GM23338 (cell line): Measurements from ENCODE around the gene PRR12. TPM values are rescaled to one million over a fixed set of nuclear protein-coding genes. Genes with fewer than 3 reads are reported as not detected.

ENCODE experiments used
- ATAC-seq: fragments of 200-7000 bp; cut with Tn5 transposase; 3 replicates; pipeline ENCODE4 v1.9.1; 2020
- DNase-seq: peaks from one replicate; pipeline ENCODE4 v3.0.0-alpha.2; 2015; ENCODE audit warnings: low spot score
- H2AFZ ChIP-seq: fragments of 200-600 bp; sonication (generic); 2 replicates; pipeline ENCODE4 v1.8.0; 2016; ENCODE audit warnings: antibody characterized with exemption, mild to moderate bottlenecking, moderate library complexity
- H3F3A ChIP-seq: fragments of 200-600 bp; sonication (generic); replicated peaks from 2 replicates; pipeline ENCODE4 v1.8.0; 2017; ENCODE audit warnings: antibody characterized with exemption, mixed run types, low read depth
- H3K27ac ChIP-seq: fragments of 200-600 bp; sonication (generic); 2 replicates; pipeline ENCODE4 v1.6.1; 2016; ENCODE audit warnings: low read depth
- H3K27me3 ChIP-seq: fragments of 200-600 bp; sonication (generic); 2 replicates; pipeline ENCODE4 v1.8.0; 2016; ENCODE audit warnings: mild to moderate bottlenecking, mixed run types, moderate library complexity; ENCODE audit not compliant: insufficient read depth
- H3K36me3 ChIP-seq: fragments of 200-600 bp; sonication (generic); 2 replicates; pipeline ENCODE4 v1.8.0; 2016; ENCODE audit warnings: mild to moderate bottlenecking; ENCODE audit not compliant: insufficient read depth
- H3K4me1 ChIP-seq: fragments of 200-600 bp; sonication (generic); 2 replicates; pipeline ENCODE4 v1.8.0; 2016; ENCODE audit warnings: mild to moderate bottlenecking, moderate library complexity; ENCODE audit not compliant: insufficient read depth
- H3K4me2 ChIP-seq: fragments of 200-600 bp; sonication (generic); 2 replicates; pipeline ENCODE4 v1.7.1; 2017; ENCODE audit warnings: mixed run types
- H3K4me3 ChIP-seq: fragments of 200-600 bp; sonication (generic); 2 replicates; pipeline ENCODE4 v1.6.1; 2016; ENCODE audit warnings: mixed run types
- H3K79me2 ChIP-seq: fragments of 200-600 bp; sonication (generic); replicated peaks from 2 replicates; pipeline ENCODE4 v1.8.0; 2017; ENCODE audit warnings: mild to moderate bottlenecking; ENCODE audit not compliant: insufficient read depth
- H3K9me2 ChIP-seq: fragments of 200-600 bp; sonication (generic); 2 replicates; pipeline ENCODE4 v1.8.0; 2017; ENCODE audit not compliant: insufficient read depth
- H4K20me1 ChIP-seq: fragments of 200-600 bp; sonication (generic); replicated peaks from 2 replicates; pipeline ENCODE4 v1.8.0; 2017; ENCODE audit warnings: mild to moderate bottlenecking; ENCODE audit not compliant: insufficient read depth
- H3K27ac Mint-ChIP-seq: 2 replicates; pipeline ENCODE4 v1.8.0; 2020; ENCODE audit warnings: inconsistent platforms, mild to moderate bottlenecking, moderate library complexity, mixed read lengths
- H3K27me3 Mint-ChIP-seq: 3 replicates; pipeline ENCODE4 v1.8.0; 2022; ENCODE audit warnings: low read depth, mild to moderate bottlenecking, moderate library complexity, mixed read lengths, inconsistent platforms; ENCODE audit not compliant: insufficient read depth, poor library complexity
- H3K36me3 Mint-ChIP-seq: 3 replicates; pipeline ENCODE4 v1.8.0; 2021; ENCODE audit warnings: low read depth, mild to moderate bottlenecking, inconsistent platforms, moderate library complexity, mixed read lengths
- H3K4me1 Mint-ChIP-seq: 3 replicates; pipeline ENCODE4 v1.8.0; 2020; ENCODE audit warnings: mild to moderate bottlenecking, inconsistent platforms, mixed read lengths
- H3K4me3 Mint-ChIP-seq: 3 replicates; pipeline ENCODE4 v1.8.0; 2021; ENCODE audit warnings: moderate library complexity, mild to moderate bottlenecking, inconsistent platforms, mixed read lengths
- H3K9me3 Mint-ChIP-seq: 3 replicates; pipeline ENCODE4 v1.8.0; 2020; ENCODE audit warnings: moderate library complexity, mild to moderate bottlenecking, inconsistent platforms, mixed read lengths
- CTCF ChIP-seq, 2 experiments: fragments of 200-600 bp in 1 of 2; sonication (generic) in 1 of 2; conservative IDR thresholded peaks; 2 replicates each; pipeline versions ENCODE4 v1.5.1 to v1.6.1; 2016 to 2017; ENCODE audit warnings: antibody characterized with exemption in 2 of 2, low read depth in 2 of 2, mild to moderate bottlenecking in 2 of 2, moderate library complexity in 1 of 2
- EZH2 ChIP-seq: fragments of 200-600 bp; sonication (generic); IDR thresholded peaks from one replicate; pipeline ENCODE4 v1.8.0; 2017; ENCODE audit warnings: antibody characterized with exemption, mild to moderate bottlenecking, low read depth; ENCODE audit not compliant: unreplicated experiment
- POLR2AphosphoS5 ChIP-seq: IDR thresholded peaks from 2 replicates; pipeline ENCODE4 v1.6.1; 2016; ENCODE audit warnings: antibody characterized with exemption, low read depth
- ZNF331 ChIP-seq: fragments of 250-450 bp; sonication (Bioruptor Pico); IDR thresholded peaks from 2 replicates; pipeline ENCODE4 v1.5.0; 2020; ENCODE audit warnings: low read depth, mild to moderate bottlenecking, moderate library complexity
- ZNF462 ChIP-seq: fragments of 250-450 bp; sonication (Bioruptor Pico); IDR thresholded peaks from 2 replicates; pipeline ENCODE4 v1.5.0; 2020; ENCODE audit warnings: mild to moderate bottlenecking, moderate library complexity
- polyA plus RNA-seq: library from polyadenylated mRNA; unstranded; fragments of >200 nt; fragmentation: Nextera tagmentation; extraction: Ambion mirVana; gene quantifications from 2 replicates; pipeline ENCODE4 v1.2.1, GENCODE V29; 2016
- total RNA-seq: library from RNA; depleted of rRNA; stranded (reverse); fragments of >200 nt; shearing (Covaris generic); gene quantifications from 2 replicates; pipeline ENCODE4 v1.2.3, GENCODE V29; 2014

Gene PRR12
- total and polyA plus RNA-seq, 2 experiments from 2014 or later = 8.6 to 41.6 TPM

GRCh38 chr19:49658566-49659442, 67.8 kb downstream of the PRR12 start:
- Mint-ChIP-seq H3K4me3 (no peak overlapping the region), H3K36me3 (peaks cover 88% of the 10 kb centered on the region), H3K4me1 (peaks cover 10% of the 10 kb centered on the region), H3K27ac (no peak overlapping the region), H3K9me3 (peaks cover 19% of the 10 kb centered on the region), H3K27me3 (peaks cover 19% of the 10 kb centered on the region)
- Histone ChIP-seq H3K27ac (no peak overlapping the region), H3K36me3 (peaks cover 25% of the 10 kb centered on the region), H3K4me3 (no peak overlapping the region), H3K27me3 (no peaks in the 10 kb centered on the region), H3F3A (peaks cover 21% of the 10 kb centered on the region), H4K20me1 (peaks cover 15% of the 10 kb centered on the region), H2AFZ (no peak overlapping the region), H3K4me1 (peaks cover 3% of the 10 kb centered on the region; the same call in 1 of the 2 replicates), H3K4me2 (no peak overlapping the region), H3K9me2 (no peaks in the 10 kb centered on the region), H3K79me2 (peaks cover 7% of the 10 kb centered on the region)
- DNase-seq (no peak), ATAC-seq (no peak)
- TF ChIP-seq POLR2AphosphoS5 (no peak), ZNF331 (CRISPR knock-in tag) (no peak), CTCF (conservative IDR thresholded peaks at IDR 0.05; ENCODE audit: low read depth in 2 of 2) (no peak), ZNF462 (CRISPR knock-in tag) (no peak), EZH2 (no peak)
